SIG-M5 treated with dmso at 0.1 percent for 504 hours (cell line): ENCODE data around the gene AAK1.
"Not testable (repeated sequence)": the region's sequence is repeated elsewhere in the genome, so short reads cannot be mapped to it uniquely, and the experiment has no call there.

ENCODE experiments used
- DNase-seq: peaks from one replicate; lab custom pipeline; 2025; ENCODE audit not compliant: unreplicated experiment; lab: John Stamatoyannopoulos, UW

AAK1 gene

GRCh38 chr2:69576880-69577279 lies 66.7 kb downstream of the AAK1 start:
- no peak for DNase-seq

- no peak for DNase-seq
These were observed 67.6 kb downstream of the AAK1 start for GRCh38 chr2:69575926-69576325.

- DNase-seq = not testable (repeated sequence)
These were observed 68.2 kb downstream of the AAK1 start for GRCh38 chr2:69575371-69575770.

- no peak for DNase-seq
These were observed 70.9 kb downstream of the AAK1 start for GRCh38 chr2:69572641-69573040.

GRCh38 chr2:69571189-69571588 lies 72.3 kb downstream of the AAK1 start:
- no peak for DNase-seq

- no peak for DNase-seq
These were observed 73.1 kb downstream of the AAK1 start for GRCh38 chr2:69570474-69570873.

- no peak for DNase-seq
These were observed 75.6 kb downstream of the AAK1 start for GRCh38 chr2:69567909-69568300.

- no peak for DNase-seq
These were observed 76.2 kb downstream of the AAK1 start for GRCh38 chr2:69567157-69567908.

GRCh38 chr2:69566669-69567068 lies 76.9 kb downstream of the AAK1 start:
- DNase-seq = no peak

- peak; percentile 58 for DNase-seq
These were observed 78.1 kb downstream of the AAK1 start for GRCh38 chr2:69565431-69565839.

GRCh38 chr2:69564604-69565003 lies 78.9 kb downstream of the AAK1 start:
- DNase-seq = no peak

- no peak for DNase-seq
These were observed 80.5 kb downstream of the AAK1 start for GRCh38 chr2:69563021-69563420.

- no peak for DNase-seq
These were observed 82.4 kb downstream of the AAK1 start for GRCh38 chr2:69561101-69561500.

GRCh38 chr2:69560147-69560482 lies 83.4 kb downstream of the AAK1 start:
- no peak for DNase-seq

- peak; percentile 47 for DNase-seq
These were observed 83.9 kb downstream of the AAK1 start for GRCh38 chr2:69559442-69560146.

GRCh38 chr2:69556008-69556407 lies 87.5 kb downstream of the AAK1 start:
- no peak for DNase-seq

GRCh38 chr2:69554981-69555380 lies 88.6 kb downstream of the AAK1 start:
- DNase-seq = no peak

GRCh38 chr2:69554568-69554967 lies 89.0 kb downstream of the AAK1 start:
- no peak for DNase-seq

- no peak for DNase-seq
These were observed 89.5 kb downstream of the AAK1 start for GRCh38 chr2:69553991-69554390.

- not testable (repeated sequence) for DNase-seq
These were observed 93.0 kb downstream of the AAK1 start for GRCh38 chr2:69550511-69550910.

GRCh38 chr2:69549421-69549820 lies 94.1 kb downstream of the AAK1 start:
- no peak for DNase-seq

GRCh38 chr2:69547984-69548715 lies 95.4 kb downstream of the AAK1 start:
- DNase-seq = no peak
